HG02678 (cell line): Measurements from ENCODE around the gene SPTLC1.
"Not testable (repeated sequence)": the region's sequence is repeated elsewhere in the genome, so short reads cannot be mapped to it uniquely, and the experiment has no call there.

Experiments used
- ATAC-seq: cut with Tn5 transposase; IDR thresholded peaks from one replicate; pipeline ENCODE4 v1.9.1; 2021; ENCODE audit warnings: mild to moderate bottlenecking, moderate library complexity; ENCODE audit not compliant: unreplicated experiment

SPTLC1 gene

GRCh38 chr9:92141144-92142129, 26.2 kb upstream of the SPTLC1 start:
- no peak for ATAC-seq

- no peak for ATAC-seq
Observed at GRCh38 chr9:92140754-92141143, 25.5 kb upstream of the SPTLC1 start.

GRCh38 chr9:92140074-92140753, 25.0 kb upstream of the SPTLC1 start:
- peak; percentile 65 for ATAC-seq

GRCh38 chr9:92138960-92139540, 23.8 kb upstream of the SPTLC1 start:
- ATAC-seq: not testable (repeated sequence)

- peak; percentile 45 for ATAC-seq
Observed at GRCh38 chr9:92138157-92138959, 23.1 kb upstream of the SPTLC1 start.

GRCh38 chr9:92136184-92136858, 21.1 kb upstream of the SPTLC1 start:
- no peak for ATAC-seq

- no peak for ATAC-seq
Observed at GRCh38 chr9:92135576-92135975, 20.4 kb upstream of the SPTLC1 start.

- peak; percentile 76 for ATAC-seq
Observed at GRCh38 chr9:92133949-92134604, 18.9 kb upstream of the SPTLC1 start.

GRCh38 chr9:92132913-92133312, 17.7 kb upstream of the SPTLC1 start:
- not testable (repeated sequence) for ATAC-seq

GRCh38 chr9:92132501-92132900, 17.3 kb upstream of the SPTLC1 start:
- no peak for ATAC-seq

- no peak for ATAC-seq
Observed at GRCh38 chr9:92122800-92123199, 7.6 kb upstream of the SPTLC1 start.

GRCh38 chr9:92122061-92122460, 6.8 kb upstream of the SPTLC1 start:
- ATAC-seq: no peak

GRCh38 chr9:92121265-92121664, 6.1 kb upstream of the SPTLC1 start:
- ATAC-seq: no peak

GRCh38 chr9:92120138-92120537, 4.9 kb upstream of the SPTLC1 start:
- ATAC-seq: no peak

- ATAC-seq: no peak
Observed at GRCh38 chr9:92119586-92119985, 4.4 kb upstream of the SPTLC1 start.

- ATAC-seq: no peak
Observed at GRCh38 chr9:92108122-92108521, 7.1 kb downstream of the SPTLC1 start.

GRCh38 chr9:92105446-92106225, 9.6 kb downstream of the SPTLC1 start:
- not testable (repeated sequence) for ATAC-seq

- not testable (repeated sequence) for ATAC-seq
Observed at GRCh38 chr9:92103601-92104000, 11.6 kb downstream of the SPTLC1 start.
